ENCODE measurements around the gene MAOA. TPM values are rescaled to one million over a fixed set of nuclear protein-coding genes. Genes with fewer than 3 reads are reported as not detected.

The MAOA gene
- total RNA-seq, 1 experiment from 2014 or later: 0.23 TPM

- H3K27me3 ChIP-seq (ENCODE audit: control insufficient read depth, insufficient read depth, low read length): no peaks in the 10 kb centered on the region
- no peak for ATAC-seq
- H3K36me3 ChIP-seq (ENCODE audit: control insufficient read depth, insufficient read depth, low read length): no peaks in the 10 kb centered on the region
- no peak for TF ChIP-seq POLR2AphosphoS5 (IDR thresholded peaks at IDR 0.05; ENCODE audit: low read depth, low read length)
- no peak for TF ChIP-seq CTCF (IDR thresholded peaks at IDR 0.05)
- TF ChIP-seq SIN3A (IDR thresholded peaks at IDR 0.05; ENCODE audit: borderline replicate concordance, insufficient read depth, low read depth, low read length): no peak
- TF ChIP-seq REST (IDR thresholded peaks at IDR 0.05; ENCODE audit: insufficient read depth in 1 of 2, low read depth in 2 of 2, low read length in 1 of 2): no peak
- no peaks in the 10 kb centered on the region for H3K4me1 ChIP-seq (ENCODE audit: control insufficient read depth, insufficient read depth, low read length)
- H3K27ac ChIP-seq (ENCODE audit: low read length): no peak overlapping the region
- intact Hi-C loops (cut with micrococcal nuclease; ENCODE audit: unreplicated experiment): no loop called here
- BruUV-seq (replicated peaks): no TSS peak
- no peaks in the 10 kb centered on the region for H3K9me3 ChIP-seq (ENCODE audit: control insufficient read depth, insufficient read depth, low read depth, low read length)
- ChIA-PET POLR2A (no interaction called here), CTCF (no interaction called here)
- DNase-seq (ENCODE audit: low read depth, low spot score): no peak
- H3K4me3 ChIP-seq (ENCODE audit: low read depth in 2 of 2, low read length in 2 of 2): no peak overlapping the region
- in situ Hi-C loops (cut with HindIII; ENCODE audit: low pct_unique_long_range_greater_than_20kb, low sequenced_read_pairs): no loop called here
These were observed 14.4 kb upstream of the MAOA start for GRCh38 chrX:43641691-43642090.

GRCh38 chrX:43643201-43643600 is 12.9 kb upstream of the MAOA start:
- Histone ChIP-seq H3K4me3 (ENCODE audit: low read depth in 2 of 2, low read length in 2 of 2) (no peak overlapping the region), H3K9me3 (ENCODE audit: control insufficient read depth, insufficient read depth, low read depth, low read length) (no peaks in the 10 kb centered on the region), H3K4me1 (ENCODE audit: control insufficient read depth, insufficient read depth, low read length) (no peaks in the 10 kb centered on the region), H3K27me3 (ENCODE audit: control insufficient read depth, insufficient read depth, low read length) (no peaks in the 10 kb centered on the region), H3K36me3 (ENCODE audit: control insufficient read depth, insufficient read depth, low read length) (no peaks in the 10 kb centered on the region), H3K27ac (ENCODE audit: low read length) (no peak overlapping the region)
- intact Hi-C loops (cut with micrococcal nuclease; ENCODE audit: unreplicated experiment) (no loop called here), in situ Hi-C loops (cut with HindIII; ENCODE audit: low pct_unique_long_range_greater_than_20kb, low sequenced_read_pairs) (no loop called here)
- ATAC-seq (no peak), DNase-seq (ENCODE audit: low read depth, low spot score) (no peak)
- ChIA-PET POLR2A (no interaction called here), CTCF (no interaction called here)
- no TSS peak for BruUV-seq (replicated peaks)
- TF ChIP-seq REST (IDR thresholded peaks at IDR 0.05; ENCODE audit: insufficient read depth in 1 of 2, low read depth in 2 of 2, low read length in 1 of 2): no peak
- TF ChIP-seq POLR2AphosphoS5 (IDR thresholded peaks at IDR 0.05; ENCODE audit: low read depth, low read length): no peak
- no peak for TF ChIP-seq CTCF (IDR thresholded peaks at IDR 0.05)
- TF ChIP-seq TCF7L2 (IDR thresholded peaks at IDR 0.05; ENCODE audit: low read depth, low read length): no peak
- no peak for TF ChIP-seq SIN3A (IDR thresholded peaks at IDR 0.05; ENCODE audit: borderline replicate concordance, insufficient read depth, low read depth, low read length)

All from Panc1 (cell line).